Erythroblast (primary cell): ENCODE data around the gene TTC29.

Experiments
- GATA1 ChIP-seq: IDR thresholded peaks from 2 replicates; pipeline ENCODE4 v1.6.1; 2011; ENCODE audit warnings: low read depth, mild to moderate bottlenecking, control low read depth, low read length, moderate library complexity
- POLR2A ChIP-seq: IDR thresholded peaks from 2 replicates; pipeline ENCODE4 v1.6.1; 2011; ENCODE audit warnings: mild to moderate bottlenecking, low read length

- TF ChIP-seq POLR2A (no peak), GATA1 (no peak)
These were observed 7.2 kb upstream of the TTC29 start for GRCh38 chr4:146952896-146953295.
